Endodermal cell (in vitro differentiated cells): Measurements from ENCODE around the gene GOLGA1. TPM values are rescaled to one million over a fixed set of nuclear protein-coding genes. Genes with fewer than 3 reads are reported as not detected.
"Not testable (repeated sequence)": the region's sequence is repeated elsewhere in the genome, so short reads cannot be mapped to it uniquely, and the experiment has no call there.

Source experiments
- DNase-seq: peaks from one replicate; pipeline ENCODE4 v3.0.0-alpha.2; 2017
- H3K27ac ChIP-seq: 2 replicates; pipeline ENCODE4 v1.5.1; 2013; ENCODE audit warnings: mild to moderate bottlenecking, low read depth, low read length, moderate library complexity
- H3K27me3 ChIP-seq: 2 replicates; pipeline ENCODE4 v1.6.1; 2013; ENCODE audit warnings: mild to moderate bottlenecking, low read length, moderate library complexity; ENCODE audit not compliant: insufficient read depth, control insufficient read depth, poor library complexity, severe bottlenecking
- H3K36me3 ChIP-seq: 2 replicates; pipeline ENCODE4 v1.7.0; 2013; ENCODE audit warnings: mild to moderate bottlenecking, low read length, moderate library complexity; ENCODE audit not compliant: control insufficient read depth, insufficient read depth
- H3K4me1 ChIP-seq: one replicate; pipeline ENCODE4 v1.7.0; 2013; ENCODE audit warnings: low read length; ENCODE audit not compliant: control insufficient read depth, insufficient read depth
- H3K4me3 ChIP-seq: 2 replicates; pipeline ENCODE4 v1.5.1; 2013; ENCODE audit warnings: mild to moderate bottlenecking, low read length, moderate library complexity
- H3K9ac ChIP-seq: 2 replicates; pipeline ENCODE4 v1.6.1; 2013; ENCODE audit warnings: mild to moderate bottlenecking, low read length, moderate library complexity; ENCODE audit not compliant: poor library complexity, severe bottlenecking; ENCODE audit errors: extremely low read depth
- H3K9me3 ChIP-seq: 2 replicates; pipeline ENCODE4 v1.6.1; 2013; ENCODE audit warnings: mild to moderate bottlenecking, low read length, moderate library complexity; ENCODE audit not compliant: control insufficient read depth
- H3K27ac Mint-ChIP-seq: 2 replicates; pipeline ENCODE4 v1.8.0; 2020; ENCODE audit warnings: mixed read lengths
- H3K27me3 Mint-ChIP-seq: 2 replicates; pipeline ENCODE4 v1.8.0; 2021; ENCODE audit warnings: mild to moderate bottlenecking, mixed read lengths; ENCODE audit not compliant: insufficient read depth
- H3K36me3 Mint-ChIP-seq: 2 replicates; pipeline ENCODE4 v1.8.0; 2020; ENCODE audit warnings: low read depth, mixed read lengths
- H3K4me1 Mint-ChIP-seq: 2 replicates; pipeline ENCODE4 v1.8.0; 2020; ENCODE audit warnings: mixed read lengths
- H3K4me3 Mint-ChIP-seq: 2 replicates; pipeline ENCODE4 v1.8.0; 2020; ENCODE audit warnings: mild to moderate bottlenecking, moderate library complexity, mixed read lengths
- H3K9me3 Mint-ChIP-seq: 2 replicates; pipeline ENCODE4 v1.8.0; 2020; ENCODE audit warnings: mild to moderate bottlenecking, mixed read lengths
- CTCF ChIP-seq: fragments of 200-600 bp; sonication (generic); conservative IDR thresholded peaks from 2 replicates; pipeline ENCODE4 v1.5.0; 2021; ENCODE audit warnings: antibody characterized with exemption, mild to moderate bottlenecking
- WGBS, 2 experiments: methylation state at CpG; one replicate each; pipeline versions ENCODE4 v1.1.5 to v1.1.7; 2013; ENCODE audit warnings: missing lambda C conversion rate in 2 of 2, mixed read lengths in 1 of 2; ENCODE audit not compliant: insufficient coverage in 1 of 2, insufficient read length in 1 of 2; 5-methylcytosine and 5-hydroxymethylcytosine counted together
- total RNA-seq, 2 donors: library from RNA; stranded (reverse); fragmentation: NEBNext Ultra II Directional in 1 of 2; extraction: Animal tissue kit (Norgen Biotek cat#: 25700) in 1 of 2; gene quantifications; 2 replicates in 1 of 2; 3 replicates in 1 of 2; pipeline ENCODE4 v1.2.1, GENCODE V29; 2021

Gene GOLGA1
- total RNA-seq, 2 donors from 2014 or later: 8.8 to 13.2 TPM

- Mint-ChIP-seq H3K9me3 (no peaks in the 10 kb centered on the region), H3K27me3 (no peaks in the 10 kb centered on the region), H3K4me3 (no peak overlapping the region), H3K36me3 (peaks cover 36% of the 10 kb centered on the region), H3K4me1 (peaks cover under 1% of the 10 kb centered on the region), H3K27ac (no peak overlapping the region)
- Histone ChIP-seq H3K36me3 (peaks cover 21% of the 10 kb centered on the region), H3K4me1 (no peaks in the 10 kb centered on the region), H3K4me3 (no peak overlapping the region), H3K9me3 (no peaks in the 10 kb centered on the region), H3K27ac (no peak overlapping the region), H3K27me3 (no peaks in the 10 kb centered on the region), H3K9ac (no peak overlapping the region)
- no peak for DNase-seq
- 83 to 96% methylated on average over 1 to 2 of the region's 2 CpGs for WGBS, 2 experiments
- no peak for TF ChIP-seq CTCF
These were observed 28.5 kb upstream of the GOLGA1 start for GRCh38 chr9:124969401-124969800.

- no peaks in the 10 kb centered on the region for H3K27me3 Mint-ChIP-seq
- no peak overlapping the region for H3K27ac ChIP-seq
- H3K36me3 Mint-ChIP-seq: peaks cover 32% of the 10 kb centered on the region
- H3K4me3 ChIP-seq: no peak overlapping the region
- H3K4me1 Mint-ChIP-seq: no peaks in the 10 kb centered on the region
- no peaks in the 10 kb centered on the region for H3K4me1 ChIP-seq
- no peaks in the 10 kb centered on the region for H3K27me3 ChIP-seq
- DNase-seq: no peak
- no peak overlapping the region for H3K9ac ChIP-seq
- H3K4me3 Mint-ChIP-seq: no peak overlapping the region
- no peak for TF ChIP-seq CTCF
- 91 to 93% methylated on average over 9 of the region's 9 CpGs for WGBS, 2 experiments
- peaks cover 11% of the 10 kb centered on the region for H3K36me3 ChIP-seq
- no peaks in the 10 kb centered on the region for H3K9me3 ChIP-seq
- H3K9me3 Mint-ChIP-seq: no peaks in the 10 kb centered on the region
- no peak overlapping the region for H3K27ac Mint-ChIP-seq
These were observed 27.4 kb upstream of the GOLGA1 start for GRCh38 chr9:124968238-124968637.

GRCh38 chr9:124965775-124966568 lies 25.1 kb upstream of the GOLGA1 start:
- not testable (repeated sequence) for H3K9me3 Mint-ChIP-seq, H3K4me3 ChIP-seq, H3K27me3 Mint-ChIP-seq, H3K9me3 ChIP-seq, H3K27me3 ChIP-seq, H3K9ac ChIP-seq, H3K4me1 Mint-ChIP-seq, H3K4me3 Mint-ChIP-seq, H3K27ac Mint-ChIP-seq, DNase-seq, H3K36me3 ChIP-seq, H3K27ac ChIP-seq, H3K4me1 ChIP-seq
- H3K36me3 Mint-ChIP-seq: peaks cover 22% of the 10 kb centered on the region
- WGBS, 2 experiments: 100% methylated on average over 1 to 4 of the region's 5 CpGs
